ENCODE results near the gene MTARC1. TPM values are rescaled to one million over a fixed set of nuclear protein-coding genes. Genes with fewer than 3 reads are reported as not detected.
A peak's percentile ranks its signal among the peaks of the same experiment; 100 is the strongest.

The MTARC1 gene
- polyA plus RNA-seq, 2 donors = 6.0 to 8.3 TPM

GRCh38 chr1:220768126-220768601 lies 18.5 kb upstream of the MTARC1 start:
- H3K4me3 ChIP-seq (ENCODE audit: low read depth in 1 of 2, low read length in 2 of 2) = no peak overlapping the region
- H3K27ac ChIP-seq (ENCODE audit: low read depth in 2 of 2, low read length in 1 of 2) = peak overlapping the region in 1 of 2 donors; percentile 48

GRCh38 chr1:220769205-220769604 lies 17.5 kb upstream of the MTARC1 start:
- H3K36me3 ChIP-seq (ENCODE audit: control insufficient read depth in 2 of 2, insufficient read depth in 2 of 2, low read length in 1 of 2) = peaks cover 3 to 4% of the 10 kb centered on the region in 2 donors
- no peak overlapping the region for H3K27ac ChIP-seq (ENCODE audit: low read depth in 2 of 2, low read length in 1 of 2)
- H3K9me3 ChIP-seq (ENCODE audit: control insufficient read depth in 2 of 2, insufficient read depth in 1 of 2, low read depth in 1 of 2, low read length in 1 of 2) = no peaks in the 10 kb centered on the region
- no peak overlapping the region for H3K4me3 ChIP-seq (ENCODE audit: low read depth in 1 of 2, low read length in 2 of 2)
- peaks cover 0 to 3% of the 10 kb centered on the region in 2 donors for H3K4me1 ChIP-seq (ENCODE audit: control insufficient read depth in 2 of 2, insufficient read depth in 2 of 2, low read length in 1 of 2)
- H3K27me3 ChIP-seq (ENCODE audit: control insufficient read depth in 1 of 2, insufficient read depth in 2 of 2, low read length in 2 of 2) = no peaks in the 10 kb centered on the region
- 93 to 95% methylated on average over 13 of the region's 13 CpGs for WGBS, 2 donors

More at GRCh38 chr1:220768126-220768601, 18.5 kb upstream of the MTARC1 start:
- no peaks in the 10 kb centered on the region for H3K27me3 ChIP-seq (ENCODE audit: control insufficient read depth in 1 of 2, insufficient read depth in 2 of 2, low read length in 2 of 2)
- H3K9me3 ChIP-seq (ENCODE audit: control insufficient read depth in 2 of 2, insufficient read depth in 1 of 2, low read depth in 1 of 2, low read length in 1 of 2) = no peaks in the 10 kb centered on the region
- WGBS, 2 donors = 54 to 58% methylated on average over 5 of the region's 5 CpGs
- H3K36me3 ChIP-seq (ENCODE audit: control insufficient read depth in 2 of 2, insufficient read depth in 2 of 2, low read length in 1 of 2) = peaks cover 4 to 6% of the 10 kb centered on the region in 2 donors
- H3K4me1 ChIP-seq (ENCODE audit: control insufficient read depth in 2 of 2, insufficient read depth in 2 of 2, low read length in 1 of 2) = peaks cover 0 to 3% of the 10 kb centered on the region in 2 donors

DNA sequence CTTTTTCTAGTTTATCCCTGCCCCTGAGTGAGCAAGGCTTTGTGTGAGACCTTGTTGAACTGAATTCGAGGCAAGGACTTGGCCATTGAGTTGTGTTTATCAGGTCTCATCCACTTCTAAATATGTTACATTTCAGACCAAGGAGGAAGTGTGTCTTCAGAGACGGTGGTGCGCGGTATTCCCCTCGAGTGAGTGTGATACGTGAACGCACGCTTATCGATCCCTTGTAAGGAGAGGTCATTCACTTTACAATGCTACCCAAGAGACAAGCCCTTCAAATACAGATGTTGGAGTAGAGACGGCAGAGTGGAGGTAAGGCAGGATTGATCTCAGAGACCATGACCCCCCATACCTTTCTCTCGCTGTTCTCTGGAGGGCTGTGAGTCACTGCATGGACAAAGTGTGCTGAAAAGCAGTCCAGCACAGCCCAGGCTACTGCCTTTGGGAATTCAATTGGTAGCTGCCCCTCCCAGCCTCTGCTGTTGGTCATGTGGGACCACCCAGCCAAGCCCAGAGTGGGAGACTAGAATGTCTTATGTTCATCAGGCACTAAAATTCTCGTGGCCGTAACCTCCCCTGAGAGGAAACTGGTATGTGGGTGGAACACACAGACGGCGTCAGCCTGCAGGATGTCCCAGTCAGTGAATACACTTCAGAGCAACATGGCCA lies 16.3 kb upstream of the MTARC1 start:
- H3K27me3 ChIP-seq (ENCODE audit: control insufficient read depth in 1 of 2, insufficient read depth in 2 of 2, low read length in 2 of 2) = no peaks in the 10 kb centered on the region
- no peaks in the 10 kb centered on the region for H3K9me3 ChIP-seq (ENCODE audit: control insufficient read depth in 2 of 2, insufficient read depth in 1 of 2, low read depth in 1 of 2, low read length in 1 of 2)
- 89 to 90% methylated on average over 15 of the region's 15 CpGs for WGBS, 2 donors
- H3K4me1 ChIP-seq (ENCODE audit: control insufficient read depth in 2 of 2, insufficient read depth in 2 of 2, low read length in 1 of 2) = peaks cover 0 to 3% of the 10 kb centered on the region in 2 donors
- H3K4me3 ChIP-seq (ENCODE audit: low read depth in 1 of 2, low read length in 2 of 2) = no peak overlapping the region
- H3K36me3 ChIP-seq (ENCODE audit: control insufficient read depth in 2 of 2, insufficient read depth in 2 of 2, low read length in 1 of 2) = peaks cover 3 to 4% of the 10 kb centered on the region in 2 donors
- H3K27ac ChIP-seq (ENCODE audit: low read depth in 2 of 2, low read length in 1 of 2) = no peak overlapping the region

- H3K27me3 ChIP-seq (ENCODE audit: control insufficient read depth in 1 of 2, insufficient read depth in 2 of 2, low read length in 2 of 2) = no peaks in the 10 kb centered on the region
- H3K4me1 ChIP-seq (ENCODE audit: control insufficient read depth in 2 of 2, insufficient read depth in 2 of 2, low read length in 1 of 2) = peaks cover 0 to 3% of the 10 kb centered on the region in 2 donors
- WGBS, 2 donors = 76 to 81% methylated on average over 4 of the region's 4 CpGs
- no peak overlapping the region for H3K4me3 ChIP-seq (ENCODE audit: low read depth in 1 of 2, low read length in 2 of 2)
- no peaks in the 10 kb centered on the region for H3K9me3 ChIP-seq (ENCODE audit: control insufficient read depth in 2 of 2, insufficient read depth in 1 of 2, low read depth in 1 of 2, low read length in 1 of 2)
- H3K36me3 ChIP-seq (ENCODE audit: control insufficient read depth in 2 of 2, insufficient read depth in 2 of 2, low read length in 1 of 2) = peaks cover 3 to 4% of the 10 kb centered on the region in 2 donors
- no peak overlapping the region for H3K27ac ChIP-seq (ENCODE audit: low read depth in 2 of 2, low read length in 1 of 2)
Measured at GRCh38 chr1:220772846-220773245, 13.9 kb upstream of the MTARC1 start.

GRCh38 chr1:220775240-220775853 lies 11.4 kb upstream of the MTARC1 start:
- Histone ChIP-seq H3K4me1 (ENCODE audit: control insufficient read depth in 2 of 2, insufficient read depth in 2 of 2, low read length in 1 of 2) (no peaks in the 10 kb centered on the region), H3K27ac (ENCODE audit: low read depth in 2 of 2, low read length in 1 of 2) (no peak overlapping the region), H3K27me3 (ENCODE audit: control insufficient read depth in 1 of 2, insufficient read depth in 2 of 2, low read length in 2 of 2) (no peaks in the 10 kb centered on the region), H3K36me3 (ENCODE audit: control insufficient read depth in 2 of 2, insufficient read depth in 2 of 2, low read length in 1 of 2) (peaks cover 3 to 4% of the 10 kb centered on the region in 2 donors), H3K4me3 (ENCODE audit: low read depth in 1 of 2, low read length in 2 of 2) (no peak overlapping the region), H3K9me3 (ENCODE audit: control insufficient read depth in 2 of 2, insufficient read depth in 1 of 2, low read depth in 1 of 2, low read length in 1 of 2) (no peaks in the 10 kb centered on the region)
- WGBS, 2 donors = 28 to 29% methylated on average over 8 of the region's 8 CpGs

- no peaks in the 10 kb centered on the region for H3K36me3 ChIP-seq (ENCODE audit: control insufficient read depth in 2 of 2, insufficient read depth in 2 of 2, low read length in 1 of 2)
- H3K9me3 ChIP-seq (ENCODE audit: control insufficient read depth in 2 of 2, insufficient read depth in 1 of 2, low read depth in 1 of 2, low read length in 1 of 2) = no peaks in the 10 kb centered on the region
- H3K27ac ChIP-seq (ENCODE audit: low read depth in 2 of 2, low read length in 1 of 2) = no peak overlapping the region
- H3K4me3 ChIP-seq (ENCODE audit: low read depth in 1 of 2, low read length in 2 of 2) = no peak overlapping the region
- no peaks in the 10 kb centered on the region for H3K4me1 ChIP-seq (ENCODE audit: control insufficient read depth in 2 of 2, insufficient read depth in 2 of 2, low read length in 1 of 2)
- H3K27me3 ChIP-seq (ENCODE audit: control insufficient read depth in 1 of 2, insufficient read depth in 2 of 2, low read length in 2 of 2) = no peaks in the 10 kb centered on the region
- WGBS, 2 donors = 91 to 92% methylated on average over 7 of the region's 7 CpGs
Measured at GRCh38 chr1:220776254-220776653, 10.5 kb upstream of the MTARC1 start.

DNA sequence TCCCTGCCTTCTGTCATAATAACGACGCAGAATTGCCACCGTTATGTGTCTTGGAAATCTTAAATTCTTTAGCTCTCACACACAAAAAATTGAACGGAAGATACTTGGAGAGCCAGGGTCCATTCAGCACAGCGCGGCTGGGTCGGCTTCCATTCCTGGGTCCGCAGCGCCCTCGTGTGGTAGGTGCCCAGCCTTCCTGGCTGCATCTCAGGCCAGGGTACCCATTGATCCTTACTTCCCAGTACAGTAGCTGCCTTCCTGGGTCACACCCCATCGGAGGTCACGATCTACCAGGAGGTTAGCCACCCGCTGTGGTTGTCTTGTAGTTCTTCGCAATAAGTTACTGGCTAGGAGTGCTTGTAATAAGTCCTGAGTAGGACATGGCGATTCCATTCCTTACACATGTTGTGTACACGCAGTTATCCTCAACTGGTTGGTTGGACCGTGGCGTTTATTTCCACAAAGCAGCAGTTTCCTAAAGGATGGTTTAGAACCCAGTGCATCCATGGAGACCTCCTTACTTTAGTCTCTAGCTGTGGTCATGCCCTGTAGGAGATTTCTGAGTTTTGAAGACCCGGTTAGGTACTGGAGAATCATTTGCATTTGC lies 9.9 kb upstream of the MTARC1 start:
- no peak overlapping the region for H3K27ac ChIP-seq (ENCODE audit: low read depth in 2 of 2, low read length in 1 of 2)
- H3K27me3 ChIP-seq (ENCODE audit: control insufficient read depth in 1 of 2, insufficient read depth in 2 of 2, low read length in 2 of 2) = no peaks in the 10 kb centered on the region
- H3K4me1 ChIP-seq (ENCODE audit: control insufficient read depth in 2 of 2, insufficient read depth in 2 of 2, low read length in 1 of 2) = no peaks in the 10 kb centered on the region
- WGBS, 2 donors = 30% methylated on average over 19 of the region's 19 CpGs
- H3K36me3 ChIP-seq (ENCODE audit: control insufficient read depth in 2 of 2, insufficient read depth in 2 of 2, low read length in 1 of 2) = no peaks in the 10 kb centered on the region
- no peak overlapping the region for H3K4me3 ChIP-seq (ENCODE audit: low read depth in 1 of 2, low read length in 2 of 2)
- no peaks in the 10 kb centered on the region for H3K9me3 ChIP-seq (ENCODE audit: control insufficient read depth in 2 of 2, insufficient read depth in 1 of 2, low read depth in 1 of 2, low read length in 1 of 2)

- peaks cover 0 to 10% of the 10 kb centered on the region in 2 donors for H3K4me1 ChIP-seq (ENCODE audit: control insufficient read depth in 2 of 2, insufficient read depth in 2 of 2, low read length in 1 of 2)
- no peak overlapping the region for H3K27ac ChIP-seq (ENCODE audit: low read depth in 2 of 2, low read length in 1 of 2)
- peaks cover 0 to 3% of the 10 kb centered on the region in 2 donors for H3K36me3 ChIP-seq (ENCODE audit: control insufficient read depth in 2 of 2, insufficient read depth in 2 of 2, low read length in 1 of 2)
- WGBS, 2 donors = 86 to 87% methylated on average over 3 of the region's 3 CpGs
- H3K9me3 ChIP-seq (ENCODE audit: control insufficient read depth in 2 of 2, insufficient read depth in 1 of 2, low read depth in 1 of 2, low read length in 1 of 2) = no peaks in the 10 kb centered on the region
- H3K27me3 ChIP-seq (ENCODE audit: control insufficient read depth in 1 of 2, insufficient read depth in 2 of 2, low read length in 2 of 2) = no peaks in the 10 kb centered on the region
- H3K4me3 ChIP-seq (ENCODE audit: low read depth in 1 of 2, low read length in 2 of 2) = no peak overlapping the region
Measured at GRCh38 chr1:220783453-220783852, 3.3 kb upstream of the MTARC1 start.

DNA sequence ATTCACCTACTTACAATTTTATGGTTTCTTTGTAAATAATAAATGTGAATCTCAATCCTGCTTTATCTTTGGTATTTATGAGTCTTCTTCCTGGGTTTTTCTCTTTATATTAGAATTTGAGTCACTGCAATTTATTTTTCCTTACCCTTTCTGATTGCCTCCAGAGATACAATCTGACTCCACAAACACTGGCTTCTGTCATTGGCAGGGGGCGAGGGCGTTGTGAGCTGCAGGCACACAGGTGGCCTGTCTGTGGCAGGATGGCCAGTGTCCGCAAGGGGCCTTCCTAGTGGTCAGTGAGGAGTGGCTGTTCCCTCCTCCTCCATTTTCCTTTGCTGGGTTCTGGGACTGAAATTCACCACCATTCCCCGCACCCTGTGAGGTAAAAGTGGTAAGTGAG lies 2.0 kb upstream of the MTARC1 start:
- peaks cover 0 to 3% of the 10 kb centered on the region in 2 donors for H3K36me3 ChIP-seq (ENCODE audit: control insufficient read depth in 2 of 2, insufficient read depth in 2 of 2, low read length in 1 of 2)
- WGBS, 2 donors = 94 to 96% methylated on average over 4 of the region's 4 CpGs
- peaks cover 0 to 10% of the 10 kb centered on the region in 2 donors for H3K4me1 ChIP-seq (ENCODE audit: control insufficient read depth in 2 of 2, insufficient read depth in 2 of 2, low read length in 1 of 2)
- H3K4me3 ChIP-seq (ENCODE audit: low read depth in 1 of 2, low read length in 2 of 2) = no peak overlapping the region
- H3K27me3 ChIP-seq (ENCODE audit: control insufficient read depth in 1 of 2, insufficient read depth in 2 of 2, low read length in 2 of 2) = no peaks in the 10 kb centered on the region
- no peaks in the 10 kb centered on the region for H3K9me3 ChIP-seq (ENCODE audit: control insufficient read depth in 2 of 2, insufficient read depth in 1 of 2, low read depth in 1 of 2, low read length in 1 of 2)
- no peak overlapping the region for H3K27ac ChIP-seq (ENCODE audit: low read depth in 2 of 2, low read length in 1 of 2)

All from esophagus (tissue), 2 donors.